ENCODE data around the gene WWTR1. TPM values are rescaled to one million over a fixed set of nuclear protein-coding genes. Genes with fewer than 3 reads are reported as not detected.

Gene WWTR1
- total RNA-seq, 1 donor from 2014 or later, result 34.4 TPM

- H3K4me1 ChIP-seq (ENCODE audit: control insufficient read depth in 3 of 3, insufficient read depth in 3 of 3, low read length in 3 of 3), result peaks cover 31 to 79% (median 77%) of the 10 kb centered on the region in 3 donors
- H3K27ac ChIP-seq (ENCODE audit: low read depth, low read length), result peak overlapping the region; percentile 87
- no peaks in the 10 kb centered on the region for H3K9me3 ChIP-seq (ENCODE audit: control insufficient read depth in 3 of 3, low read length in 3 of 3)
- H3K36me3 ChIP-seq (ENCODE audit: control insufficient read depth in 3 of 3, insufficient read depth in 3 of 3, low read length in 3 of 3), result peaks cover 0 to 6% (median 0%) of the 10 kb centered on the region in 3 donors
- no peaks in the 10 kb centered on the region for H3K27me3 ChIP-seq (ENCODE audit: control insufficient read depth in 3 of 3, insufficient read depth in 3 of 3, low read length in 3 of 3)
- H3K4me3 ChIP-seq (ENCODE audit: low read length in 3 of 3), result peak overlapping the region in 2 of 3 donors; percentile 3 to 30
- H3K9ac ChIP-seq (ENCODE audit: low read depth in 1 of 3, low read length in 3 of 3), result peak overlapping the region in 2 of 3 donors; percentile 28 to 48
These were observed 81.8 kb downstream of the WWTR1 start for GRCh38 chr3:149575961-149576564.

- H3K4me3 ChIP-seq (ENCODE audit: low read length in 3 of 3), result peak overlapping the region; percentile 3 to 30 (median 3)
- H3K27me3 ChIP-seq (ENCODE audit: control insufficient read depth in 3 of 3, insufficient read depth in 3 of 3, low read length in 3 of 3), result no peaks in the 10 kb centered on the region
- H3K9ac ChIP-seq (ENCODE audit: low read depth in 1 of 3, low read length in 3 of 3), result peak overlapping the region; percentile 3 to 48 (median 18)
- peaks cover 0 to 6% (median 0%) of the 10 kb centered on the region in 3 donors for H3K36me3 ChIP-seq (ENCODE audit: control insufficient read depth in 3 of 3, insufficient read depth in 3 of 3, low read length in 3 of 3)
- H3K27ac ChIP-seq (ENCODE audit: low read depth, low read length), result peak overlapping the region; percentile 87
- no peaks in the 10 kb centered on the region for H3K9me3 ChIP-seq (ENCODE audit: control insufficient read depth in 3 of 3, low read length in 3 of 3)
- peaks cover 30 to 73% (median 71%) of the 10 kb centered on the region in 3 donors for H3K4me1 ChIP-seq (ENCODE audit: control insufficient read depth in 3 of 3, insufficient read depth in 3 of 3, low read length in 3 of 3)
These were observed 82.4 kb downstream of the WWTR1 start for GRCh38 chr3:149575213-149575960.

- Histone ChIP-seq H3K9me3 (ENCODE audit: control insufficient read depth in 3 of 3, low read length in 3 of 3) (no peaks in the 10 kb centered on the region), H3K27ac (ENCODE audit: low read depth, low read length) (peak overlapping the region; percentile 57), H3K27me3 (ENCODE audit: control insufficient read depth in 3 of 3, insufficient read depth in 3 of 3, low read length in 3 of 3) (no peaks in the 10 kb centered on the region), H3K4me3 (ENCODE audit: low read length in 3 of 3) (no peak overlapping the region), H3K4me1 (ENCODE audit: control insufficient read depth in 3 of 3, insufficient read depth in 3 of 3, low read length in 3 of 3) (peaks cover 23 to 53% (median 50%) of the 10 kb centered on the region in 3 donors), H3K36me3 (ENCODE audit: control insufficient read depth in 3 of 3, insufficient read depth in 3 of 3, low read length in 3 of 3) (peaks cover 0 to 6% (median 0%) of the 10 kb centered on the region in 3 donors), H3K9ac (ENCODE audit: low read depth in 1 of 3, low read length in 3 of 3) (no peak overlapping the region)
These were observed 84.9 kb downstream of the WWTR1 start for GRCh38 chr3:149572796-149573414.

GRCh38 chr3:149571381-149571780 lies 86.4 kb downstream of the WWTR1 start:
- H3K9ac ChIP-seq (ENCODE audit: low read depth in 1 of 3, low read length in 3 of 3), result peak overlapping the region in 2 of 3 donors; percentile 12 to 32
- H3K4me1 ChIP-seq (ENCODE audit: control insufficient read depth in 3 of 3, insufficient read depth in 3 of 3, low read length in 3 of 3), result peaks cover 23 to 53% (median 52%) of the 10 kb centered on the region in 3 donors
- no peaks in the 10 kb centered on the region for H3K9me3 ChIP-seq (ENCODE audit: control insufficient read depth in 3 of 3, low read length in 3 of 3)
- peaks cover 0 to 6% (median 0%) of the 10 kb centered on the region in 3 donors for H3K36me3 ChIP-seq (ENCODE audit: control insufficient read depth in 3 of 3, insufficient read depth in 3 of 3, low read length in 3 of 3)
- H3K27me3 ChIP-seq (ENCODE audit: control insufficient read depth in 3 of 3, insufficient read depth in 3 of 3, low read length in 3 of 3), result no peaks in the 10 kb centered on the region
- peak overlapping the region; percentile 57 for H3K27ac ChIP-seq (ENCODE audit: low read depth, low read length)
- H3K4me3 ChIP-seq (ENCODE audit: low read length in 3 of 3), result peak overlapping the region in 1 of 3 donors; percentile 14

- no peaks in the 10 kb centered on the region for H3K27me3 ChIP-seq (ENCODE audit: control insufficient read depth in 3 of 3, insufficient read depth in 3 of 3, low read length in 3 of 3)
- H3K9me3 ChIP-seq (ENCODE audit: control insufficient read depth in 3 of 3, low read length in 3 of 3), result no peaks in the 10 kb centered on the region
- peaks cover 11 to 43% (median 39%) of the 10 kb centered on the region in 3 donors for H3K4me1 ChIP-seq (ENCODE audit: control insufficient read depth in 3 of 3, insufficient read depth in 3 of 3, low read length in 3 of 3)
- no peak overlapping the region for H3K27ac ChIP-seq (ENCODE audit: low read depth, low read length)
- H3K36me3 ChIP-seq (ENCODE audit: control insufficient read depth in 3 of 3, insufficient read depth in 3 of 3, low read length in 3 of 3), result peaks cover 0 to 6% (median 0%) of the 10 kb centered on the region in 3 donors
- no peak overlapping the region for H3K4me3 ChIP-seq (ENCODE audit: low read length in 3 of 3)
- H3K9ac ChIP-seq (ENCODE audit: low read depth in 1 of 3, low read length in 3 of 3), result no peak overlapping the region
These were observed 87.8 kb downstream of the WWTR1 start for GRCh38 chr3:149570016-149570415.

- Histone ChIP-seq H3K27ac (ENCODE audit: low read depth, low read length) (peak overlapping the region; percentile 6), H3K27me3 (ENCODE audit: control insufficient read depth in 3 of 3, insufficient read depth in 3 of 3, low read length in 3 of 3) (no peaks in the 10 kb centered on the region), H3K4me3 (ENCODE audit: low read length in 3 of 3) (no peak overlapping the region), H3K4me1 (ENCODE audit: control insufficient read depth in 3 of 3, insufficient read depth in 3 of 3, low read length in 3 of 3) (peaks cover 11 to 27% (median 26%) of the 10 kb centered on the region in 3 donors), H3K9me3 (ENCODE audit: control insufficient read depth in 3 of 3, low read length in 3 of 3) (no peaks in the 10 kb centered on the region), H3K9ac (ENCODE audit: low read depth in 1 of 3, low read length in 3 of 3) (no peak overlapping the region), H3K36me3 (ENCODE audit: control insufficient read depth in 3 of 3, insufficient read depth in 3 of 3, low read length in 3 of 3) (peaks cover 0 to 3% (median 0%) of the 10 kb centered on the region in 3 donors)
These were observed 90.4 kb downstream of the WWTR1 start for GRCh38 chr3:149567381-149567780.

- H3K36me3 ChIP-seq (ENCODE audit: control insufficient read depth in 3 of 3, insufficient read depth in 3 of 3, low read length in 3 of 3), result no peaks in the 10 kb centered on the region
- H3K4me3 ChIP-seq (ENCODE audit: low read length in 3 of 3), result no peak overlapping the region
- H3K27me3 ChIP-seq (ENCODE audit: control insufficient read depth in 3 of 3, insufficient read depth in 3 of 3, low read length in 3 of 3), result no peaks in the 10 kb centered on the region
- H3K4me1 ChIP-seq (ENCODE audit: control insufficient read depth in 3 of 3, insufficient read depth in 3 of 3, low read length in 3 of 3), result peaks cover 5 to 18% (median 17%) of the 10 kb centered on the region in 3 donors
- no peak overlapping the region for H3K9ac ChIP-seq (ENCODE audit: low read depth in 1 of 3, low read length in 3 of 3)
- H3K9me3 ChIP-seq (ENCODE audit: control insufficient read depth in 3 of 3, low read length in 3 of 3), result no peaks in the 10 kb centered on the region
- peak overlapping the region; percentile 6 for H3K27ac ChIP-seq (ENCODE audit: low read depth, low read length)
These were observed 91.4 kb downstream of the WWTR1 start for GRCh38 chr3:149566292-149566975.

GRCh38 chr3:149564079-149564478 lies 93.7 kb downstream of the WWTR1 start:
- Histone ChIP-seq H3K27ac (ENCODE audit: low read depth, low read length) (peak overlapping the region; percentile 67), H3K4me1 (ENCODE audit: control insufficient read depth in 3 of 3, insufficient read depth in 3 of 3, low read length in 3 of 3) (peaks cover 5 to 19% (median 16%) of the 10 kb centered on the region in 3 donors), H3K9me3 (ENCODE audit: control insufficient read depth in 3 of 3, low read length in 3 of 3) (no peaks in the 10 kb centered on the region), H3K9ac (ENCODE audit: low read depth in 1 of 3, low read length in 3 of 3) (peak overlapping the region in 1 of 3 donors; percentile 8), H3K27me3 (ENCODE audit: control insufficient read depth in 3 of 3, insufficient read depth in 3 of 3, low read length in 3 of 3) (no peaks in the 10 kb centered on the region), H3K4me3 (ENCODE audit: low read length in 3 of 3) (no peak overlapping the region), H3K36me3 (ENCODE audit: control insufficient read depth in 3 of 3, insufficient read depth in 3 of 3, low read length in 3 of 3) (no peaks in the 10 kb centered on the region)

GRCh38 chr3:149563114-149563513 lies 94.7 kb downstream of the WWTR1 start:
- no peaks in the 10 kb centered on the region for H3K9me3 ChIP-seq (ENCODE audit: control insufficient read depth in 3 of 3, low read length in 3 of 3)
- no peak overlapping the region for H3K27ac ChIP-seq (ENCODE audit: low read depth, low read length)
- no peak overlapping the region for H3K9ac ChIP-seq (ENCODE audit: low read depth in 1 of 3, low read length in 3 of 3)
- H3K4me1 ChIP-seq (ENCODE audit: control insufficient read depth in 3 of 3, insufficient read depth in 3 of 3, low read length in 3 of 3), result peaks cover 9 to 26% (median 20%) of the 10 kb centered on the region in 3 donors
- no peaks in the 10 kb centered on the region for H3K36me3 ChIP-seq (ENCODE audit: control insufficient read depth in 3 of 3, insufficient read depth in 3 of 3, low read length in 3 of 3)
- no peaks in the 10 kb centered on the region for H3K27me3 ChIP-seq (ENCODE audit: control insufficient read depth in 3 of 3, insufficient read depth in 3 of 3, low read length in 3 of 3)
- H3K4me3 ChIP-seq (ENCODE audit: low read length in 3 of 3), result no peak overlapping the region
